GM12891 (cell line): ENCODE results near the gene CD151.

Source experiments
- DNase-seq: peaks from one replicate; pipeline ENCODE4 v3.0.0; 2011; ENCODE audit warnings: low spot score; ENCODE audit not compliant: insufficient read length
- FAIRE-seq: peaks from 2 replicates; lab custom pipeline; 2011; peaks lifted over from hg19 to GRCh38; lab: Jason Lieb, UNC
- PAX5 ChIP-seq: IDR thresholded peaks from 2 replicates; pipeline ENCODE4 v1.6.1; 2011; ENCODE audit warnings: low read length, moderate library complexity, mild to moderate bottlenecking; ENCODE audit not compliant: insufficient read depth, severe bottlenecking
- POLR2A ChIP-seq: IDR thresholded peaks from 2 replicates; pipeline ENCODE4 v1.6.1; 2011; ENCODE audit warnings: low read depth, low read length, control low read depth
- POLR2AphosphoS5 ChIP-seq: IDR thresholded peaks from 2 replicates; pipeline ENCODE4 v1.6.1; 2011; ENCODE audit warnings: low read depth, low read length, control low read depth
- POU2F2 ChIP-seq: IDR thresholded peaks from 2 replicates; pipeline ENCODE4 v1.6.1; 2011; ENCODE audit warnings: low read depth, mild to moderate bottlenecking, control low read depth, low read length, moderate library complexity
- SPI1 ChIP-seq: IDR thresholded peaks from 2 replicates; pipeline ENCODE4 v1.6.1; 2011; ENCODE audit warnings: low read depth, low read length, control low read depth
- TAF1 ChIP-seq: IDR thresholded peaks from 2 replicates; pipeline ENCODE4 v1.6.1; 2011; ENCODE audit warnings: low read depth, low read length, control low read depth

The CD151 gene

DNA sequence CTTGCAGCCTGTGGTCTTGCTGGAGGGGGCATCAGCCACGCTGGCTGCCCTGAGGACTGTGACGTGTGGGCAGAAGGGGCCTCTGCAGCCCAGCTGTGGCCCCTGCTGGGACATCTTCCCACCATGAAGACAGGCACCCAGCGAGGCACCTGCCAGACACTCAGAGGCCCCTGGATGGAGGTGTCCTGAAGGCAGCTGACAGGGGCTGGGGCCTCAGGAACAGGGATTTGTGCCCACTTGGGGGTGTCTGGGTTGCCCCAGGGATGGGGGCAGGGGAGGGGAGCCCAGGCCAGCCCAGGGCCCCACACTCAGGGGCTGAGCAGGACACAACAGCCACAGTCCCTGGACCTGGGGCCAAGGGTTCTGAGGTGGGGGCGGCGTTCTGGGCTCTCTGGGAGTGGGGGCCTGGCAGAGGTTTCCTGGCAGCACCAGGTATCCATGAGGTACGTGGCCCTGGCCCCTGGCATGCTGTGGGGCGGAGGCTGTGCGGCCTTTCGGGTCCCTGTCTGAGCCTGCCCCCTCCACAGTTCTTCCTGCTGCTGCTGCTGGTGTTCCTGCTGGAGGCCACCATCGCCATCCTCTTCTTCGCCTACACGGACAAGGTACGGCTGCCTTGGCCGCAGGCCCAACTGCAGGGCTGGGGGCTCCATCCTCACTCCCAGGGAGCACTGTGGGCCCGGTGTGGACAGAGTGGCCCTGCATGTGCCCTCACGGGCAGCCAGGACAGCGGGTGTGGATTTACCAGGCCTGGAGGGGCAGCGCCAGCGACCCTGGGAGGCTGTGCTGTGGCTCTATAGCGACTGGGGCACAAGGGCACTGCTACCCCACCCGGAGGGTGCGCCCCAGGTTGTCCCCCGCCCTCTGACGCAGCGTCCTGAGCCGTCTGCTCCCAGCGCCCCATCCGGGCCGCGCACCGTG lies 31.4 kb downstream of the CD151 start:
- FAIRE-seq: no peak
- no peak for TF ChIP-seq SPI1
- no peak for TF ChIP-seq POLR2A
- TF ChIP-seq POLR2AphosphoS5: no peak
- no peak for TF ChIP-seq TAF1

DNA sequence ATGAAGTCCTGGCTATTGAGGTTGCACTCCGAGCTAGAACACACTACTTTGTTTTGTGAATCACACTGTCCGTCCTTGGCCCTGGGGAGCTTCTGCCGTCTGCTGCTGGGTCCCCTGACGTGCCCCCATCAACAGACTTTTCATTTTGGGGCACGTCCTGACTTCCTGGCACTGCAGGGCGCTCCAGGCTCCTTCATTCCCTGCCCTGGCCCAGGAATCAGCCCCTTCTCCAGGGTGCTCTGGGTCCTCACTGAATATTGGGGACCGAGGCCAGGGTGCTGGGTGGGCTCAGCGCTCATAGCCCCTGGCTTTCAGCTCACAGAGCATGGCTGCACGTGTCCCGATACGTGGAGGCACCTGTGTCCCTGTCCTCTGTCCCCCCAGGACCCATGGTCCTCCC lies 32.1 kb downstream of the CD151 start:
- DNase-seq: no peak
- TF ChIP-seq TAF1 (no peak), POLR2A (no peak), PAX5 (no peak), POLR2AphosphoS5 (no peak), POU2F2 (no peak)
- FAIRE-seq: no peak

More for the DNA sequence above, 31.4 kb downstream of the CD151 start:
- DNase-seq: no peak

DNA sequence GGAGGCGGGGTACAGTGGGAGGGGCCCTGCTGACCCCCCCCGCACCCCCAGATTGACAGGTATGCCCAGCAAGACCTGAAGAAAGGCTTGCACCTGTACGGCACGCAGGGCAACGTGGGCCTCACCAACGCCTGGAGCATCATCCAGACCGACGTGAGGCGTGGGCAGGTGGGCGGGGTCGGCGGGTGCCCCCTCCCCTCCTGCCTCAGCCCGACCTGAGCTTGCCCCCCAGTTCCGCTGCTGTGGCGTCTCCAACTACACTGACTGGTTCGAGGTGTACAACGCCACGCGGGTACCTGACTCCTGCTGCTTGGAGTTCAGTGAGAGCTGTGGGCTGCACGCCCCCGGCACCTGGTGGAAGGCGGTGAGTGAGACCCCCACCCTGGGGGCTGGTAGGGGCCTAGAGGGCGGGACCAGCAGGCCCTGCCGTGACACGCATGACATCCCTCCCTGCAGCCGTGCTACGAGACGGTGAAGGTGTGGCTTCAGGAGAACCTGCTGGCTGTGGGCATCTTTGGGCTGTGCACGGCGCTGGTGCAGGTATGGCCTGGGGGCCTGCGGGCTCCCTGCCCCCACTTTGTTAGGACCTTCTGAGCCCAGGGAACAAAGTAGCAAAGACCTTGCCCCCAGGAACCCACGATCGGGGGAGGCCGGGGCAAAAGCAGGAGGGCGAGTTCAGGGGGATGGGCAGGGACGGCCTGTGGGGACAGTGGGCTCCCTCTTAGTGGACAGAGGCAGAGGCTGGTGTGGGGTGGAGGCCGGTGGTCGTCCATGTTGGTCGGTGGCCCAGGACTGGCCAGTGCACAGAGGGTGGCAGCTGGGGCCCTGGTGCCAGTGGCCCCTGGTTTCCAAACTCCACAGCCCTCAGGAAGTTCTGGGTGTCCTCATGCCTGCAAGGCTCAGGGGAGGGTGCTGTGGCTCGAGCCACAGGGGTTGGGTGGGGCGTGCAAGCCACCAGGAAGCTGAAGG lies 33.0 kb downstream of the CD151 start:
- TF ChIP-seq POLR2A (no peak), POLR2AphosphoS5 (no peak), PAX5 (no peak), SPI1 (no peak), POU2F2 (no peak), TAF1 (no peak)
- DNase-seq: no peak
- no peak for FAIRE-seq

DNA sequence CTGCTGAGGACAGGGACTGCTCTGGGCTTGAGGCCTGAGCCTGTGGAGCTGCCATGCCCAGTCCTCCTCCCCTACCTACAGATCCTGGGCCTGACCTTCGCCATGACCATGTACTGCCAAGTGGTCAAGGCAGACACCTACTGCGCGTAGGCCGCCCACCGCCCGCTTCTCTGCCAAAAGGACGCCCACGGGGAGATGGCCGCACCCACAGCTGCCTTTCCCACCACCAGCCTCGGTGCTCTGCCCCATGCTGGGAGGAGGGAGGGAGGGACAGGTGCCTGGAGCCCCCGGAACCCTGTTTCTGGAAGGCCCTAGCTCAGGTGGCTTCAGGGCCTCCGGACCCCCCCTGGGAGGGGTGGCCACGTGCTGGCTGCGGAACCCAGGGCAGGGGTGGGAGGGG lies 33.7 kb downstream of the CD151 start:
- DNase-seq (no peak), FAIRE-seq (no peak)
- TF ChIP-seq PAX5 (no peak), POLR2A (no peak)

DNA sequence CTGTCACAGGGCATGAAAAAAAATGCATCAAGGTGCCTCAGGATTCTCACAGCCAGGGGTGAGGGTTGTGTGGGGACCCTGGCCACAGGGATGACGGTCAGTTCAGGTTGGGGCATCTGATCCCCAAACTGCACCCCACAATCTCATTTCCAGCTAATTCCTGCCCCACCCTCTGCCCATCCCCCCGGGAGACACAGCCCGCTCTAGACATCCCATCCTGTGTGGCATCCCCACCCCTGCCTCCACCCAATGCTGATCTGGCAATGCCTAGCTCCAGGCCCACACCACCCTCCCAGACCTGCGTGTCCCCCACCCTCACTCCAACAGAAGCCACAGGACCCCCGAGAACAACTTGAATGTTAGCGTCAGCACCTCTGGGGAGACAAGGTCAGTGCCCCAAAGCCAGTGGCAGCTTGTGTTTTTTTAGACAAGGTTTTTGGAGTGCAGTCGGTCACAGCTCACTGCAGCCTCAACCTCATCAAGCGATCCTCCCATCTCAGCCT lies 35.2 kb downstream of the CD151 start:
- TF ChIP-seq PAX5 (no peak), TAF1 (no peak), SPI1 (no peak), POLR2A (no peak), POLR2AphosphoS5 (no peak), POU2F2 (no peak)
- FAIRE-seq: no peak
- no peak for DNase-seq

DNA sequence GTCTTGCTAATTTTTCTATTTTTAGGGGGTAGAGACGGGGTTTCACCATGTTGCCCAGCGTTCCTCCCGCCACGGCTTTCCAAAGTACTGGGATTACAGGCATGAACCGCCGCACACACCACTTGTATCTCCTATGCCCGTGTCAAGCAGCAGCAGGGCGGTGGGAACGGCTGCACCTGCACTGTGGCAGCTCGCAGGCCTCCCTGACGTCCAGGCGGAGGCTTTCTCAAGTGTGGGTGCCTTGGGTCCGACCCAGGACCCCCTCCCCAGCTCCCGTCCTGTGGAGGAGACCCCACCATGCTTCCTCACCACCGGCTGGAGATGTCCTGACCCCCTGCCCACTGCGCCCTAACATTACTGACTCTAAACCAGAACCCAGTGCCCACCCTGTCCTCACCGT lies 35.6 kb downstream of the CD151 start:
- no peak for FAIRE-seq
- no peak for DNase-seq
- TF ChIP-seq POLR2A (no peak), PAX5 (no peak), POU2F2 (no peak), TAF1 (no peak), SPI1 (no peak), POLR2AphosphoS5 (no peak)

DNA sequence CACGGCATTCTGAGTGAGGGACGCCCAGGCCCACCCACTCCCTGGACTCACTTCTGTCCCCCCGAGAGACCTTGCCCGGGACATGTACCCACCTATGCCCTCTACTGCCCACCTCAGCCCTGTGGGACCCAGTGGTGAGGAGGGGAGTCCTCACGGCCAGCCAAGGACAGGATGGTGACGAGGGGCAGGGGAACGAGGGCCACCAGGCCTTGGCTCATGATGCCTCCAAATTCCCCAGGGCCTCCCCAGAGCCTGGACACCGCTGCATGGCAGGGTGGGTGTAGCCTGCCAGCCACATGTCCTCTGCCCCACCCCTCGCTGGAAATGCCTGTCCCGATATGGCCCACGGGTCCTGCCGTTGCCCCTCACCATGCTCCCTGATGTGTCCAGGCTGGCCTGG lies 36.0 kb downstream of the CD151 start:
- DNase-seq: no peak
- FAIRE-seq: no peak
- no peak for TF ChIP-seq POLR2AphosphoS5
- no peak for TF ChIP-seq PAX5
- no peak for TF ChIP-seq SPI1
- no peak for TF ChIP-seq POU2F2
- TF ChIP-seq TAF1: no peak
- TF ChIP-seq POLR2A: no peak

DNA sequence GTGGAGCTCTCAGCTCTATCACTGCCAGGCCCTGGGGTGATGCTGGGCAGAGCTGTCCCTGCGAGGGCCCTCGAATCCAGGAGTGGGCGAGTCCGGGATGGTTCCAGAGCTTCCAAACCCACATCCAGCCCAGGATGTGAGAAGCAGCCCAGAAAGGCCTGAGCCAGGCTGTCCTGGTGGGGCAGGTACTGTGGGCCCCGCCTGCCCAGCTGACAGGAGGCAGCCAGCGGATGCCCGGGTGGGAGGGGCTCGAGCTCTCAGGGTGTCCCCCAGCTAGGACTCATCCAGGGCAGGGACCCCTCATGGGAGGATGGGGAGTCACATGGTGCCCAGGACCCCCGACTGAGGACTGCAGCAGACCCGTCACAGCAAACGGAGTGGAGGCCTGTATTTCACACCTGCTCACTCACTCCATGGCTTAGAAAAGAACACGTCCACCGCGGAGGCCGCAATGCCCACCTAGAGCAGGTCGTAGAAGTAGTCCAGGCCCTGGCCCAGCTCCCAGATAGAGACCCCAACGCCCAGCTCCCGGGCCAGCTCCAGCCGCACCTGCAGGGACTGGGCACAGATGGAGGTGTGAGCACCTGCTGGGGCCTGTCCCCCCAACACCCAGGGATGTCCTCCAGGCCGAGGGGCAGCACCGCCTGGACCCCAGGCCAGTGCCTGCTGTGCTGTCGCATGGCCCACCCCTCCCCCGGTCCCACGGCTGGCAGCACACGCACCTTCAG lies 36.8 kb downstream of the CD151 start:
- FAIRE-seq: no peak
- DNase-seq: no peak
- no peak for TF ChIP-seq SPI1
- no peak for TF ChIP-seq POU2F2
- TF ChIP-seq POLR2AphosphoS5: no peak
- TF ChIP-seq TAF1: no peak
- TF ChIP-seq PAX5: no peak
- no peak for TF ChIP-seq POLR2A

DNA sequence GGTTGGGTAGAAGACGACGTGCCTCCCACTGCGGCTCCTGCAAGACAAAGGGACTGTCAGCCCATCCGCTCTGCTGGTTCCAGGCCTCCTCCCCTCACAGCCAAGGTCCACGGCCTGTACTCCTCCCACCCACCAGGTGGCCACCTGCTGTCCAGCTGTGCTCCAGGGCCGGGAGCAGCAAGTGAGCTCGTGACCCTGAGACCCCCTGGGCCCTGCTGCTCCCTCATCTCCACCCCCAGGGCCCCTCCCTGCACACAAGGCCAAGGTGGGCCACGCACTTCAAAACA lies 37.3 kb downstream of the CD151 start:
- DNase-seq: no peak
- TF ChIP-seq POU2F2: no peak
- TF ChIP-seq POLR2AphosphoS5: no peak
- no peak for TF ChIP-seq PAX5
- no peak for TF ChIP-seq TAF1
- no peak for TF ChIP-seq POLR2A
- no peak for FAIRE-seq

DNA sequence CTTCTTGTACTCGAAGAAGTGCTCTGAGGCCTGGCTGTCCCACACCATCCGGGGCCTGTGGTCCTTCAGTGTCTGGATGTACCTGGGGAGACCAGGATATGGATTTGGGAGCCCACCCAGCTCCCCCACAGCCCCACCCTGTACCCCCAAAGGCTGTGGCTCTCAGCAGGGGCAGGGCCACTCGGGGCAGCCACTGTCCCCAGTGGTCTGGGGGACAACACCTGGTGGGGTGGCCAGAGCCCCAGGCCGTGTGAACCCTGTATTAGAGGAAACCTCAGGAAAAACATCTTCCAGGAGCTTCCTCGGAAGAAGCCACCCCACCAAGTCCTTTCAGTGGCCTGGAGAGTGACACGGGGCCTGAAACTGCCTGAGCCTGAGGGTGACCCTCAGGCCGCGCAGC lies 37.7 kb downstream of the CD151 start:
- FAIRE-seq: no peak
- TF ChIP-seq POLR2AphosphoS5 (no peak), SPI1 (no peak), POU2F2 (no peak)
- no peak for DNase-seq
